Liver (tissue), 3 donors: ENCODE measurements around the gene STK24.

Experiments used
- ATF3 ChIP-seq: IDR thresholded peaks from 2 replicates; pipeline ENCODE4 v1.6.1; 2016; ENCODE audit warnings: antibody characterized with exemption
- CTCF ChIP-seq: fragments of 150-350 bp; IDR thresholded peaks from 2 replicates; pipeline ENCODE4 v1.5.1; 2017; ENCODE audit warnings: improper control_type of control experiment, low read depth, low read length; ENCODE audit not compliant: missing input control
- EGR1 ChIP-seq, 2 donors: IDR thresholded peaks; 2 replicates each; pipeline ENCODE4 v1.6.1; 2016 to 2018; ENCODE audit warnings: antibody characterized with exemption in 2 of 2, low read depth in 2 of 2
- FOXA1 ChIP-seq: IDR thresholded peaks from 2 replicates; pipeline ENCODE4 v1.6.1; 2016; ENCODE audit warnings: antibody characterized with exemption
- FOXA2 ChIP-seq: IDR thresholded peaks from 2 replicates; pipeline ENCODE4 v1.6.1; 2016; ENCODE audit warnings: antibody characterized with exemption
- GABPA ChIP-seq, 2 donors: IDR thresholded peaks in 1 of 2; conservative IDR thresholded peaks in 1 of 2; 2 replicates each; pipeline ENCODE4 v1.6.1; 2016; ENCODE audit warnings: antibody characterized with exemption in 2 of 2, mild to moderate bottlenecking in 1 of 2, moderate library complexity in 1 of 2
- MAX ChIP-seq: IDR thresholded peaks from 2 replicates; pipeline ENCODE4 v1.6.1; 2016; ENCODE audit warnings: antibody characterized with exemption
- RAD21 ChIP-seq, 2 donors: IDR thresholded peaks; 2 replicates each; pipeline ENCODE4 v1.6.1; 2016; ENCODE audit warnings: antibody characterized with exemption in 2 of 2, mild to moderate bottlenecking in 2 of 2
- REST ChIP-seq: IDR thresholded peaks from 2 replicates; pipeline ENCODE4 v1.6.1; 2016; ENCODE audit warnings: antibody characterized with exemption, mild to moderate bottlenecking
- RXRA ChIP-seq, 2 donors: IDR thresholded peaks; 2 replicates each; pipeline ENCODE4 v1.6.1; 2017 to 2018; ENCODE audit warnings: antibody characterized with exemption in 2 of 2, mild to moderate bottlenecking in 1 of 2
- SP1 ChIP-seq: IDR thresholded peaks from 2 replicates; pipeline ENCODE4 v1.6.1; 2018; ENCODE audit warnings: antibody characterized with exemption, mild to moderate bottlenecking
- TAF1 ChIP-seq: conservative IDR thresholded peaks from 2 replicates; pipeline ENCODE4 v1.6.1; 2016; ENCODE audit warnings: antibody characterized with exemption, mild to moderate bottlenecking
- YY1 ChIP-seq: IDR thresholded peaks from 2 replicates; pipeline ENCODE4 v1.6.1; 2016; ENCODE audit warnings: antibody characterized with exemption, mild to moderate bottlenecking
- TF ChIP-seq, protein P1 (sequence below): IDR thresholded peaks from 2 replicates; pipeline ENCODE4 v1.6.1; 2016; ENCODE audit warnings: antibody characterized with exemption
- donor health status: healthy.
- donor health status: healthy.

- TF ChIP-seq CTCF (no peak), TAF1 (no peak), FOXA1 (no peak), EGR1 (IDR thresholded peaks at IDR 0.05; ENCODE audit: low read depth in 2 of 2) (no peak), GABPA (IDR thresholded peaks at IDR 0.05 in 1 of 2, conservative IDR thresholded peaks at IDR 0.05 in 1 of 2) (no peak), RAD21 (IDR thresholded peaks at IDR 0.05) (no peak), RXRA (IDR thresholded peaks at IDR 0.05) (no peak), MAX (no peak), REST (no peak), ATF3 (no peak), YY1 (no peak), SP1 (no peak), FOXA2 (no peak)
- TF ChIP-seq, protein P1, sequence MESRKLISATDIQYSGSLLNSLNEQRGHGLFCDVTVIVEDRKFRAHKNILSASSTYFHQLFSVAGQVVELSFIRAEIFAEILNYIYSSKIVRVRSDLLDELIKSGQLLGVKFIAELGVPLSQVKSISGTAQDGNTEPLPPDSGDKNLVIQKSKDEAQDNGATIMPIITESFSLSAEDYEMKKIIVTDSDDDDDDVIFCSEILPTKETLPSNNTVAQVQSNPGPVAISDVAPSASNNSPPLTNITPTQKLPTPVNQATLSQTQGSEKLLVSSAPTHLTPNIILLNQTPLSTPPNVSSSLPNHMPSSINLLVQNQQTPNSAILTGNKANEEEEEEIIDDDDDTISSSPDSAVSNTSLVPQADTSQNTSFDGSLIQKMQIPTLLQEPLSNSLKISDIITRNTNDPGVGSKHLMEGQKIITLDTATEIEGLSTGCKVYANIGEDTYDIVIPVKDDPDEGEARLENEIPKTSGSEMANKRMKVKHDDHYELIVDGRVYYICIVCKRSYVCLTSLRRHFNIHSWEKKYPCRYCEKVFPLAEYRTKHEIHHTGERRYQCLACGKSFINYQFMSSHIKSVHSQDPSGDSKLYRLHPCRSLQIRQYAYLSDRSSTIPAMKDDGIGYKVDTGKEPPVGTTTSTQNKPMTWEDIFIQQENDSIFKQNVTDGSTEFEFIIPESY, result no peak
Observed at GRCh38 chr13:98557937-98558792, 18.7 kb downstream of the STK24 start.
